ENCODE data around the gene TMEM11. TPM values are rescaled to one million over a fixed set of nuclear protein-coding genes. Genes with fewer than 3 reads are reported as not detected.
"Not testable (repeated sequence)": the region's sequence is repeated elsewhere in the genome, so short reads cannot be mapped to it uniquely, and the experiment has no call there.

TMEM11 gene
- total RNA-seq, 2 experiments from 2014 or later, result 26.8 to 34.0 TPM

DNA sequence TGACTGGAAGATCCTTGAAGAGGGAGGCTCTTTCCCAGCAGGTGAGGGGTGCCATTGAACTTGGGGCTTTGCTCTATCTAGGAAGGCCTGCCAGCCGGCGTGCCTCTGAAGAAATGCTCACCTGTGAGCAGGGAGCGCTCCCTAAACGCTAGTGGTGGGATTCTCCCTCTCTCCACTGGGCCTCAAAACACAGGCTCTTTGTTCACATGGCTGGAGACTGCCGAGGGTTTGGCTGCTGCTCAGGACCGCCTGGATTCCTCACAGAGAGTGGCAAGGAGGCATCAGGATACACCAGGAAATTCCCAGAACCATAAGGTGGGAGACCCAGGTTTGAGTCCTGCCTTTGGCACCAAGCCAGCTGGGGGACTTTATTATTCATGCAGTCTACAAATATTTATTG is 17.6 kb upstream of the TMEM11 start:
- no peak overlapping the region for H3K27ac ChIP-seq (ENCODE audit: low read depth, low read length, poor library complexity, severe bottlenecking)
- ChIA-PET CTCF (ENCODE audit: unreplicated experiment) (no interaction called here), POLR2A (no interaction called here)
- H3K9me3 ChIP-seq (ENCODE audit: low read length), result no peaks in the 10 kb centered on the region
- 0 out of 2 replicates have a peak, but pooled peaks cover 5% of the 10 kb centered on the region for H3K36me3 ChIP-seq (ENCODE audit: insufficient read depth, low read length)
- no peaks in the 10 kb centered on the region for H3K4me1 ChIP-seq (ENCODE audit: insufficient read depth, low read length, poor library complexity, severe bottlenecking)
- no peaks in the 10 kb centered on the region for H3K9me2 ChIP-seq (ENCODE audit: insufficient read depth, low read length)
- no TSS peak for BruUV-seq (replicated peaks)
- no peak for TF ChIP-seq EZH2phosphoT487 (IDR thresholded peaks at IDR 0.05; ENCODE audit: borderline replicate concordance, low read depth, low read length)
- no peak for TF ChIP-seq CTCF (conservative IDR thresholded peaks at IDR 0.05; ENCODE audit: low read length)
- no peaks in the 10 kb centered on the region for H3K79me2 ChIP-seq (ENCODE audit: insufficient read depth, low read depth, low read length)
- no peaks in the 10 kb centered on the region for H4K20me1 ChIP-seq (ENCODE audit: insufficient read depth, low read length)
- H3K4me2 ChIP-seq (ENCODE audit: low read length), result no peak overlapping the region
- no peak overlapping the region for H2AFZ ChIP-seq (ENCODE audit: low read length)
- intact Hi-C loops (cut with micrococcal nuclease; ENCODE audit: unreplicated experiment), result no loop called here
- no peak overlapping the region for H3K4me3 ChIP-seq (ENCODE audit: low read depth, low read length, poor library complexity, severe bottlenecking)
- no peak for DNase-seq (ENCODE audit: low spot score)

GRCh38 chr17:21228845-21229244 is 14.9 kb upstream of the TMEM11 start:
- Histone ChIP-seq H3K4me1 (ENCODE audit: insufficient read depth, low read length, poor library complexity, severe bottlenecking) (no peaks in the 10 kb centered on the region), H3K36me3 (ENCODE audit: insufficient read depth, low read length) (0 out of 2 replicates have a peak, but pooled peaks cover 5% of the 10 kb centered on the region), H3K4me2 (ENCODE audit: low read length) (no peak overlapping the region), H3K4me3 (ENCODE audit: low read depth, low read length, poor library complexity, severe bottlenecking) (no peak overlapping the region), H3K9me2 (ENCODE audit: insufficient read depth, low read length) (no peaks in the 10 kb centered on the region), H3K27ac (ENCODE audit: low read depth, low read length, poor library complexity, severe bottlenecking) (no peak overlapping the region), H4K20me1 (ENCODE audit: insufficient read depth, low read length) (no peaks in the 10 kb centered on the region), H3K9me3 (ENCODE audit: low read length) (no peaks in the 10 kb centered on the region), H2AFZ (ENCODE audit: low read length) (no peak overlapping the region), H3K79me2 (ENCODE audit: insufficient read depth, low read depth, low read length) (no peaks in the 10 kb centered on the region)
- no TSS peak for BruUV-seq (replicated peaks)
- intact Hi-C loops (cut with micrococcal nuclease; ENCODE audit: unreplicated experiment), result no loop called here
- POLR2A ChIA-PET, result interaction anchor here (0.6 to 0.7 kb wide), 3 partner anchors 13 to 110 kb away, joined by 3 read pairs; no protein-coding TSS in a partner anchor
- CTCF ChIA-PET (ENCODE audit: unreplicated experiment), result no interaction called here
- DNase-seq (ENCODE audit: low spot score), result no peak
- TF ChIP-seq CTCF (conservative IDR thresholded peaks at IDR 0.05; ENCODE audit: low read length), result no peak
- TF ChIP-seq EZH2phosphoT487 (IDR thresholded peaks at IDR 0.05; ENCODE audit: borderline replicate concordance, low read depth, low read length), result no peak

DNA sequence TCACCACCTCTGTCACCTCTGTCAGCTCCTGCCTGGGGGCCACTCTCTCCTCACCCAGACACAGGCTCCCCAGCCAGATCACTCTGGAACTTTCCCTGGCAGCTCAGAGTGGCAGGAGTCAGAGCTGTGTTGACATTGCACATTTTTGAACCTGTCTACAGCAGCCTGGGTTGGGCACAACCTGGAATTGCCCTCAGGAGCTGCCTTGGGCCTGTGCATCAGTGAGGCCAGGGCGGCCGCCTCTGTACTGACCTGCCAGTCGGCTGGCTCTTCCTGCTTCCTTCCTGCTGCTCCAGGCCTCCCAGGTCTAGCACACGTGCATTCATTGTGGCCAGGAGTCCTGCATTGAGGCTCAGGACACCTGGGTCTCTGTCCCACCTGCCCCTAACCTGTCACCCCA is 14.2 kb upstream of the TMEM11 start:
- Histone ChIP-seq H3K4me3 (ENCODE audit: low read depth, low read length, poor library complexity, severe bottlenecking) (no peak overlapping the region), H3K27ac (ENCODE audit: low read depth, low read length, poor library complexity, severe bottlenecking) (no peak overlapping the region), H4K20me1 (ENCODE audit: insufficient read depth, low read length) (no peaks in the 10 kb centered on the region), H3K9me2 (ENCODE audit: insufficient read depth, low read length) (no peaks in the 10 kb centered on the region), H2AFZ (ENCODE audit: low read length) (no peak overlapping the region), H3K79me2 (ENCODE audit: insufficient read depth, low read depth, low read length) (no peaks in the 10 kb centered on the region), H3K4me1 (ENCODE audit: insufficient read depth, low read length, poor library complexity, severe bottlenecking) (no peaks in the 10 kb centered on the region), H3K9me3 (ENCODE audit: low read length) (no peaks in the 10 kb centered on the region), H3K4me2 (ENCODE audit: low read length) (no peak overlapping the region), H3K36me3 (ENCODE audit: insufficient read depth, low read length) (0 out of 2 replicates have a peak, but pooled peaks cover 5% of the 10 kb centered on the region)
- ChIA-PET CTCF (ENCODE audit: unreplicated experiment) (interaction anchor here (0.6 kb wide), 1 partner anchor 9 kb away, joined by 4 read pairs; no protein-coding TSS in a partner anchor), POLR2A (no interaction called here)
- BruUV-seq (replicated peaks), result no TSS peak
- intact Hi-C loops (cut with micrococcal nuclease; ENCODE audit: unreplicated experiment), result no loop called here
- DNase-seq (ENCODE audit: low spot score), result no peak
- TF ChIP-seq CTCF (conservative IDR thresholded peaks at IDR 0.05; ENCODE audit: low read length), result no peak
- no peak for TF ChIP-seq EZH2phosphoT487 (IDR thresholded peaks at IDR 0.05; ENCODE audit: borderline replicate concordance, low read depth, low read length)

DNA sequence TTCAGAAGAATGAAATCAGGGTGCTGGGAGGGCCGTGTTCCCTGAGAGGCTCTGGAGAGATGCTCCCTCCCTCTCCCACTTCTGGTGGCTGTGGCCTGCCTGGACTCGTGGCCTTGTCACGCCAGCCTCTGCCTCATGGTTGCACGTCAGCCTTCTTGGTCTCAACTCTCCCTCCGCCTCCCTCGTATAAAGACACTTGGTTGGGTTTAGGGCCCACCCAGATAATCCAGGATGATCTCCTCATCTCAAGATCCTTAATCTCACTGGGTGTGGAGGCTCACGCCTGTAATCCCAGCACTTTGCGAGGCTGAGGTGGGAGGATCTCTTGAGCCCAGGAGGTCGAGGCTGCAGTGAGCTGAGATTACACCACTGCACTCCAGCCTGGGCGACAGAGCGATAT is 13.3 kb upstream of the TMEM11 start:
- POLR2A ChIA-PET; H3K79me2 ChIP-seq (ENCODE audit: insufficient read depth, low read depth, low read length); H3K4me1 ChIP-seq (ENCODE audit: insufficient read depth, low read length, poor library complexity, severe bottlenecking); H3K4me3 ChIP-seq (ENCODE audit: low read depth, low read length, poor library complexity, severe bottlenecking); H3K9me2 ChIP-seq (ENCODE audit: insufficient read depth, low read length); DNase-seq (ENCODE audit: low spot score); H3K27ac ChIP-seq (ENCODE audit: low read depth, low read length, poor library complexity, severe bottlenecking); H2AFZ ChIP-seq (ENCODE audit: low read length); BruUV-seq (replicated peaks); intact Hi-C loops (cut with micrococcal nuclease; ENCODE audit: unreplicated experiment); H3K9me3 ChIP-seq (ENCODE audit: low read length); H3K4me2 ChIP-seq (ENCODE audit: low read length); H4K20me1 ChIP-seq (ENCODE audit: insufficient read depth, low read length): not testable (repeated sequence)
- CTCF ChIA-PET (ENCODE audit: unreplicated experiment), result interaction anchor here (0.6 kb wide), 1 partner anchor 8 kb away, joined by 4 read pairs; no protein-coding TSS in a partner anchor
- peaks cover 11% of the 10 kb centered on the region for H3K36me3 ChIP-seq (ENCODE audit: insufficient read depth, low read length)
